PFSK-1 (cell line): Measurements from ENCODE around the gene KDM2A.
A peak's percentile ranks its signal among the peaks of the same experiment; 100 is the strongest.

Experiments
- FOXP2 ChIP-seq: optimal IDR thresholded peaks from 2 replicates; pipeline ENCODE3; 2011; ENCODE audit warnings: borderline replicate concordance, control low read depth, inconsistent platforms; ENCODE audit not compliant: insufficient read depth; ENCODE audit errors: extremely low read length, extremely low read depth
- POLR2AphosphoS5 ChIP-seq: IDR thresholded peaks from 2 replicates; pipeline ENCODE4 v1.6.1; 2012; ENCODE audit warnings: low read depth, mild to moderate bottlenecking, control low read depth, low read length, moderate library complexity
- REST ChIP-seq, 2 experiments: IDR thresholded peaks; 2 replicates each; pipeline versions ENCODE4 v1.6.1 to v1.8.0; 2011 to 2012; ENCODE audit warnings: low read depth in 2 of 2, low read length in 2 of 2, control low read depth in 1 of 2, inconsistent platforms in 1 of 2, mild to moderate bottlenecking in 1 of 2, moderate library complexity in 1 of 2; ENCODE audit not compliant: insufficient read depth in 1 of 2
- SIN3A ChIP-seq: IDR thresholded peaks from 2 replicates; pipeline ENCODE4 v1.6.1; 2012; ENCODE audit warnings: mild to moderate bottlenecking, low read length, moderate library complexity, borderline replicate concordance; ENCODE audit not compliant: insufficient read depth
- TAF1 ChIP-seq: IDR thresholded peaks from 2 replicates; pipeline ENCODE4 v1.6.1; 2012; ENCODE audit warnings: low read length, control low read depth, borderline replicate concordance; ENCODE audit not compliant: insufficient read depth

The KDM2A gene

GRCh38 chr11:67262731-67263675 is 143.9 kb downstream of the KDM2A start:
- TF ChIP-seq TAF1 (0 out of 2 replicates have a peak, but pooled peaks have one; percentile 25), REST (IDR thresholded peaks at IDR 0.05; ENCODE audit: insufficient read depth in 1 of 2, low read depth in 2 of 2, low read length in 2 of 2) (no peak), FOXP2 (peak; percentile 61), POLR2AphosphoS5 (no peak), SIN3A (no peak)

GRCh38 chr11:67264260-67264659 is 145.2 kb downstream of the KDM2A start:
- TF ChIP-seq SIN3A (no peak), TAF1 (no peak), FOXP2 (no peak), POLR2AphosphoS5 (no peak), REST (IDR thresholded peaks at IDR 0.05; ENCODE audit: insufficient read depth in 1 of 2, low read depth in 2 of 2, low read length in 2 of 2) (no peak)

GRCh38 chr11:67264877-67265632 is 146.0 kb downstream of the KDM2A start:
- TF ChIP-seq REST (IDR thresholded peaks at IDR 0.05; ENCODE audit: insufficient read depth in 1 of 2, low read depth in 2 of 2, low read length in 2 of 2) (no peak), FOXP2 (no peak), SIN3A (no peak), TAF1 (no peak), POLR2AphosphoS5 (no peak)

GRCh38 chr11:67265633-67266448 is 146.8 kb downstream of the KDM2A start:
- TF ChIP-seq TAF1 (no peak), REST (IDR thresholded peaks at IDR 0.05; ENCODE audit: insufficient read depth in 1 of 2, low read depth in 2 of 2, low read length in 2 of 2) (no peak), SIN3A (no peak), POLR2AphosphoS5 (no peak), FOXP2 (peak; percentile 68)
